ENCODE data around the gene IL36A.

Gene IL36A

GRCh38 chr2:113052396-113052917 lies 47.2 kb downstream of the IL36A start, which contains the start of gene IL36B:
IL36B (minus strand) TSS chr2:113052867.
- DNase-seq: no peak

- DNase-seq: no peak
These were observed 48.4 kb downstream of the IL36A start for GRCh38 chr2:113053666-113054065.

- peak; percentile 67 to 83 (median 71) for DNase-seq
These were observed 48.8 kb downstream of the IL36A start for GRCh38 chr2:113054066-113054465.

DNA sequence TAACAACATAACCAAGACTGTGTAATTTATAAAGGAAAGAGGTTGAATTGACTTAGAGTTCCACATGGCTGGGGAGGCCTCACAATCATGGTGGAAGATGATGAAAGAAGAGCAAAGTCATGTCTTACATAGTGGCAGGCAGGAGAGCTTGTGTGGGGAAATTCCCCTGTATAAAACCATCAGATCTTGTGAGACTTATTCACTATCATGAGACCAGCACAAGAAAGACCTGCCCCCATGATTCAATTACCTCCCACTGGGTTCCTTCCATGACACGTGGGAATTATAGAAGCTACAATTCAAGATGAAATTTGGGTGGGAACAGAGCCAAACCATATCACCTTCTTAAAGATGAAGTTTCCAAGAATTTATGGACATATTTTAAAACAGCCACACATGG lies 51.3 kb downstream of the IL36A start:
- peak; percentile 83 to 92 (median 86) for DNase-seq

DNA sequence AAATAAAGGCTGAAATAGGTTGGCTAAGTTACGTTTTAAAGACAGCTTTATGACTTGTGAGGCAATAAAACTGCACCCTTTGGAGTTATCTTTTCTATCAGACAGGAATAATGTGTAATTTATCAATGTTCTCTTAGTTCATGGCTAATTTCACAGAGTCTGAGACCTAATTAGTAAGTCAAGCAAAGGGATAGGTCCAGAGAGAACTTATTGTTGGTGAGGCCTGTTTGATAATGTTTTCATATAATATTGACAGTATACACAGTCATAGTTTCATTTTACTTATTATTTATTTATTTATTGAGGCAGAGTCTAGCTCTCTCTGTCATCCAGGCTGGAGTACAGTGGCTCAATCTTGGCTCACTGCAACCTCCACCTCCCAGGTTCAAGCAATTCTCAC lies 51.9 kb downstream of the IL36A start:
- DNase-seq: no peak
